ENCODE results near the gene UNC119B. TPM values are rescaled to one million over a fixed set of nuclear protein-coding genes. Genes with fewer than 3 reads are reported as not detected.

UNC119B gene
- total and polyA plus RNA-seq, 2 experiments from 2014 or later: 10.9 to 26.0 TPM

GRCh38 chr12:120686690-120687577 lies 23.3 kb upstream of the UNC119B start, which contains the start of gene MLEC:
MLEC (plus strand) TSS chr12:120687149; CDS start chr12:120687297, 148 bp downstream.
- no peaks in the 10 kb centered on the region for H3K27me3 ChIP-seq
- TF ChIP-seq, protein P1, sequence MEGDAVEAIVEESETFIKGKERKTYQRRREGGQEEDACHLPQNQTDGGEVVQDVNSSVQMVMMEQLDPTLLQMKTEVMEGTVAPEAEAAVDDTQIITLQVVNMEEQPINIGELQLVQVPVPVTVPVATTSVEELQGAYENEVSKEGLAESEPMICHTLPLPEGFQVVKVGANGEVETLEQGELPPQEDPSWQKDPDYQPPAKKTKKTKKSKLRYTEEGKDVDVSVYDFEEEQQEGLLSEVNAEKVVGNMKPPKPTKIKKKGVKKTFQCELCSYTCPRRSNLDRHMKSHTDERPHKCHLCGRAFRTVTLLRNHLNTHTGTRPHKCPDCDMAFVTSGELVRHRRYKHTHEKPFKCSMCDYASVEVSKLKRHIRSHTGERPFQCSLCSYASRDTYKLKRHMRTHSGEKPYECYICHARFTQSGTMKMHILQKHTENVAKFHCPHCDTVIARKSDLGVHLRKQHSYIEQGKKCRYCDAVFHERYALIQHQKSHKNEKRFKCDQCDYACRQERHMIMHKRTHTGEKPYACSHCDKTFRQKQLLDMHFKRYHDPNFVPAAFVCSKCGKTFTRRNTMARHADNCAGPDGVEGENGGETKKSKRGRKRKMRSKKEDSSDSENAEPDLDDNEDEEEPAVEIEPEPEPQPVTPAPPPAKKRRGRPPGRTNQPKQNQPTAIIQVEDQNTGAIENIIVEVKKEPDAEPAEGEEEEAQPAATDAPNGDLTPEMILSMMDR (IDR thresholded peaks at IDR 0.05; ENCODE audit: poor library complexity): peak; percentile 5
- TF ChIP-seq EZH2 (IDR thresholded peaks at IDR 0.05; ENCODE audit: borderline replicate concordance) (no peak), EZH2phosphoT487 (IDR thresholded peaks at IDR 0.05; ENCODE audit: low read depth, severe bottlenecking, unreplicated experiment) (no peak)
- peaks cover 47% of the 10 kb centered on the region for H3K79me2 ChIP-seq
- peak within 1 kb of the TSS; percentile 92 for H3K4me2 ChIP-seq
- H3K4me3 ChIP-seq: peak within 1 kb of the TSS; percentile 56
- no peaks in the 10 kb centered on the region for H3K9me2 ChIP-seq (replicated peaks; ENCODE audit: insufficient read depth)
- peaks cover 42% of the 10 kb centered on the region for H4K20me1 ChIP-seq (ENCODE audit: insufficient read depth, poor library complexity, severe bottlenecking)
- WGBS (ENCODE audit: low lambda C conversion rate, missing lambda C conversion rate): 2% methylated on average over 66 of the region's 84 CpGs
- H3K27ac ChIP-seq: peak within 1 kb of the TSS; percentile 92
- peak within 1 kb of the TSS; percentile 72 for H2AFZ ChIP-seq
- DNase-seq (ENCODE audit: low spot score): peak; percentile 99
- no peaks in the 10 kb centered on the region for H3K9me3 ChIP-seq (ENCODE audit: low read depth)
- peaks cover 29% of the 10 kb centered on the region for H3K4me1 ChIP-seq (ENCODE audit: insufficient read depth)
- H3K36me3 ChIP-seq (replicated peaks; ENCODE audit: insufficient read depth, low read depth): no peaks in the 10 kb centered on the region

- peaks cover 49% of the 10 kb centered on the region for H4K20me1 ChIP-seq (ENCODE audit: insufficient read depth, poor library complexity, severe bottlenecking)
- H2AFZ ChIP-seq: peak overlapping the region; percentile 45
- no peaks in the 10 kb centered on the region for H3K9me2 ChIP-seq (replicated peaks; ENCODE audit: insufficient read depth)
- DNase-seq (ENCODE audit: low spot score): peak; percentile 54
- TF ChIP-seq, protein P1 (IDR thresholded peaks at IDR 0.05; ENCODE audit: poor library complexity): no peak
- TF ChIP-seq EZH2phosphoT487 (IDR thresholded peaks at IDR 0.05; ENCODE audit: low read depth, severe bottlenecking, unreplicated experiment) (no peak), EZH2 (IDR thresholded peaks at IDR 0.05; ENCODE audit: borderline replicate concordance) (no peak)
- H3K27me3 ChIP-seq: no peaks in the 10 kb centered on the region
- peaks cover 37% of the 10 kb centered on the region for H3K4me1 ChIP-seq (ENCODE audit: insufficient read depth)
- no peaks in the 10 kb centered on the region for H3K36me3 ChIP-seq (replicated peaks; ENCODE audit: insufficient read depth, low read depth)
- peak overlapping the region; percentile 92 for H3K4me2 ChIP-seq
- peaks cover 55% of the 10 kb centered on the region for H3K79me2 ChIP-seq
- H3K9me3 ChIP-seq (ENCODE audit: low read depth): no peaks in the 10 kb centered on the region
- H3K27ac ChIP-seq: peak overlapping the region; percentile 80
- peak overlapping the region; percentile 23 for H3K4me3 ChIP-seq
- 2% methylated on average over 31 of the region's 31 CpGs for WGBS (ENCODE audit: low lambda C conversion rate, missing lambda C conversion rate)
These were observed 22.5 kb upstream of the UNC119B start for GRCh38 chr12:120687578-120688289.

- Histone ChIP-seq H3K9me2 (replicated peaks; ENCODE audit: insufficient read depth) (no peaks in the 10 kb centered on the region), H3K36me3 (replicated peaks; ENCODE audit: insufficient read depth, low read depth) (no peaks in the 10 kb centered on the region), H3K4me3 (peak overlapping the region; percentile 23), H3K27ac (peak overlapping the region; percentile 80), H2AFZ (no peak overlapping the region), H3K9me3 (ENCODE audit: low read depth) (no peaks in the 10 kb centered on the region), H4K20me1 (ENCODE audit: insufficient read depth, poor library complexity, severe bottlenecking) (peaks cover 57% of the 10 kb centered on the region), H3K79me2 (peaks cover 63% of the 10 kb centered on the region), H3K4me1 (ENCODE audit: insufficient read depth) (peaks cover 45% of the 10 kb centered on the region), H3K4me2 (peak overlapping the region; percentile 92), H3K27me3 (no peaks in the 10 kb centered on the region)
- TF ChIP-seq EZH2phosphoT487 (IDR thresholded peaks at IDR 0.05; ENCODE audit: low read depth, severe bottlenecking, unreplicated experiment): no peak
- TF ChIP-seq EZH2 (IDR thresholded peaks at IDR 0.05; ENCODE audit: borderline replicate concordance): no peak
- TF ChIP-seq, protein P1 (IDR thresholded peaks at IDR 0.05; ENCODE audit: poor library complexity): no peak
- DNase-seq (ENCODE audit: low spot score): peak; percentile 57
- WGBS (ENCODE audit: low lambda C conversion rate, missing lambda C conversion rate): 14% methylated on average over 6 of the region's 6 CpGs
These were observed 21.7 kb upstream of the UNC119B start for GRCh38 chr12:120688527-120689071.
